ENCODE measurements around the gene R3HDM4.
"Not testable (repeated sequence)": the region's sequence is repeated elsewhere in the genome, so short reads cannot be mapped to it uniquely, and the experiment has no call there.

R3HDM4 gene

DNA sequence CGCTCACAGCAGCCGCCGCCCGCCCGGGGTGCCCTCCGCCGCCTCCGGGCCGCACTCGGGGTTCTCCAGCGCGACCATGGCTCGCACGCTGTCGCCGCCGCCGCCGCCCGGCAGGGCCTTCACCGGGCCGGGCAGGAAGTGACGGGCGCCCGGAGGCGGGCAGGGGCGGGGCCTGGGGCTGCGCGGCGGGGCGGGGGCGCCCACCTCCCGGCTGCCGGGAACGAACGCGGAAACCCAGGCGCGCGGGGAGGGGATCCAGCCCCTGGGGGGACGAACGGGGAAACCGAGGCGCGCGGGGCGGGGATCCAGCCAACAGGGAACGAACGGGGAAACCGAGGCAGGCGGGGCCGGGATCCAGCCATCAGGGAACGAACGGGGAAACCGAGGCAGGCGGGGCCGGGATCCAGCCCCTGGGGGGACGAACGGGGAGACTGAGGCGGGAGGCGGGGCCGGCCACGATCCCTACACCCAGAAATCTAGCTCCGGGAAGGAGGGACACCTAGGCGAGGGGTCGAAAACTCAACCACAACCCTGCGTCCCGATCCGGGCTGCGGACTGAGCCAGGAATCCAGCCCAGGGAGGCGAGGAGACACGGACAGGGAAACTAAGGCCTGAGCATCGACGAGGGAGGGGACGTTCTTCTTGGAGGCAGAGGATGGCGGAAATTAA lies at the start of gene R3HDM4:
Gene R3HDM4 (minus strand): TSS at position 140 of the 669 bp plus-strand sequence. CDS start 62 bp downstream, at position 78.
- peak in 1 of 2 donors; percentile 60 for DNase-seq (ENCODE audit: extremely low read depth in 1 of 2, low read depth in 1 of 2)

DNA sequence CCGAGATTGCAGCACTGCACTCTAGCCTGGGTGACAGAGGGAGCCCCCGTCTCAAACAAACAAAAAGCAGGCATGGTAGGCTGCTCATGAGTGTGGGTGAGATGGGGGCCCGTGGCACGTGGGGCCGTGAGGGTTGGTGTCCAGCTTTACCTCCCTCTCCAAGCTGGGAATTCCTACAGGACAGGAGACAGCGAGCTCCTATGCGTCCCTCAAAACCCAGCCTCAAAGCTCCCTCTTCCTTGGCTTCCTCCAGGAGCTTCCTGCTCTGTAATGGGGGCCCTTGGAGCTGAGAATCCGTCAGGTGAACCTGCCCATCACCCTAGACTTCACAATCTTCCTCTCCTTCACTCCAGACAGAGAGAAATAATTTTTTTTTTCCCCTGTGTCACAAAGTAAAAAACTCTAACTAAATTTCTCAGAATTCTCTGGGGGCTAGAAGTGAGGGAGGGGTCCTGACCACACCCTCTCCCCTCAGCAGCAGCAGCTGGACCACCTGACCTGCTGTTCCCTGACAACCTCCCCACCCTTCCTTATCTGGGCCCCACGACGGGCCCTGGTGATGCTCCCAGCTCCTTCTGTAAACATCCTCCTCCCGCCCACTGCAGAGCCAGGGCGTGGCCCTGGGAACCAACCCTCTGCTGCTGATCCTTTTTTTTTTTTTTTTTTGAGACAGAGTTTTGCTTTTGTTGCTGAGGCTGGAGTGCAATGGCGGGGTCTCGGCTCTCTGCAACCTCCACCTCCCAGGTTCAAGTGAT lies 49.0 kb upstream of the R3HDM4 start:
- DNase-seq (ENCODE audit: extremely low read depth in 1 of 2, low read depth in 1 of 2) = no peak

DNA sequence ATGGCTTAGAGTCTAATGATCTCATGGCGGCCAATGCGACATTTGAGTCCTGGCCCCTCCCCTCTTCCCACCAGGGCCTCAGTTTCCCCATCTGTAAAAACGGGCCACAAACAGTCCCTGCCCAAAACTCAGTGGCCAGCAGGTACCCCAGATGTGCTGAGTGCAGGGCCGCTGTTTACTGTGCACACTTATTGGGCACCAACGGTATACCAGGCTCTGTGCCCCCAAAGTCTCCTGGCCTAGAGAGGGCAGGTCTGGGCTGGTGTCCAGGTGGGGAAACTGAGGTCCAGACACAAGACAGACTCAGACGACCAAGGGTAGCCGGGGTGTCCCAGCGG lies 47.6 kb upstream of the R3HDM4 start:
- DNase-seq (ENCODE audit: extremely low read depth in 1 of 2, low read depth in 1 of 2) = no peak

GRCh38 chr19:960020-960419 lies 47.0 kb upstream of the R3HDM4 start:
- no peak for DNase-seq (ENCODE audit: extremely low read depth in 1 of 2, low read depth in 1 of 2)

DNA sequence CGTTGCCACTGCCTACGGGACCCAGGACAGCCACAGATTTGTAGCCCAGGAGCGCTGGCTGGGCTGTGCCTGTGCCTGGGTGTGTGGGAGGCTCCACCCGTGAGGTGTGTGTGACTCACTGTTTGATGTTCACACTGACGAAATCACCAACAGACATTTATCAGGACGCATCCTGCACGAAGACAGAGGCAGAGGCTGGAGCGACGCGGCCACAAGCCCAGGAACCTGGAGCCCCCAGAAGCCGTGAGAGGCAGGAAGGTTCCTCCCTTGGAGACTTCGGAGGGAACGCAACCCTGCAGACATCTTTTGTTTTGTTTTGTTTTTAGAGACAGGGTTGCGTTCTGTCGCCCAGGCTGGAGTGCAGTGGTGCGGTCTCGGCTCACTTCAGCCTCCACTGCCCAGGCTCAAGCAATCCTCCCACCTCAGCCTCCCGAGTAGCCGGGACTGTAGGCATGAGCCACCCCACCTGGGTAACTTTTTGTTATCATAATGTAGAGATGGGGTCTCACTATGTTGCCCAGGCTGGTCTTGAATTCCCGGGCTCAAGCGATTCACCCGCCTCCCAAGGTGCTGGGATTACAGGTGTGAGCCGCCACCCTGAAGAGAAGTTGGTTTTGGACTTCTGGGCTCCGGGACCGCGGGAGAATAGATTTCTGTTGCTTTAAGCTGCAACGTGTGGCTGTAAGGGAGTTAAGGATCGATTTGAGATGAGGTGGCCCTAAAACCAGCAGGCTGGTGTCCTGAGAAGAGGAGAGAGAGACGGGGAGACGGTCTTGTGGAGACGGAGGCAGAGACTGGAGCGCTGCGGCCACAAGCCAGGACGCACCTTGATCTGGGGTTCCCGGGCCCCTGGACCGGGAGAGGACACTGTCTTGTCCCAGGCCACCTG lies 46.2 kb upstream of the R3HDM4 start:
- peak in 1 of 2 donors; percentile 35 for DNase-seq (ENCODE audit: extremely low read depth in 1 of 2, low read depth in 1 of 2)

- not testable (repeated sequence) for DNase-seq (ENCODE audit: extremely low read depth in 1 of 2, low read depth in 1 of 2)
Observed at GRCh38 chr19:957578-957977, 44.6 kb upstream of the R3HDM4 start.

DNA sequence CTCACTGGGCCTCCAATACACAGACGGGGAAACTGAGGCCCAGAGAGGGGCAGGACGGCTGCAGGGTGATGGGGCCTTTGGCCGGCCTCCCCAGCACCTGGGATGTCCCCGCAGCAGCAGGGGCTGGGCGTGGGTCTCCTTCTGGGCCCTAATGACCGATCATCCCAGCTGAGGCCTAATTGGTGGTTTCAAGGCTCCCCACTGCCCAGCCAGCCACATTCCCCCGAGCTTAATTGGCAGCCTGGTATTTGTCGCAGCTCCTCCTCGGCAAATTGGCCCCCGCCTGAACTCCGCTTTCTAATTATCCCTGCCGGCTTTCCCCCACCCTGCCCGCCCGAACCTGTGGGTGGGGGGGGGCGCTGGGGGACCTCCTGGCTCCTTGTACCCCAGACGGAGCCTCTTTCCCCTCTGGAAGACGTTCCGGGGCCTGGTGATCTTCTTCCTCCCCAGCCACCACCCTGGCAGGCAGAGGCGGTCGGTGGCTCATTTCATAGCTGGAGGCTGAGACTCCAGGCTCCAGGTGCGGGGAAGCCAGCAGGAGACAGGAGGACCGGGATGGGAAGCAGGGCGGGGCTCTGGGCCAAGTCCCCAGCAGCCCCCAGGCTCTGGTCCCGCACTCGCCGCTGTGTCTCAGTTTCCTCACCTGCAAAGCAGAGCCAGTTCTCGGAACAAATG lies 43.9 kb upstream of the R3HDM4 start:
- no peak for DNase-seq (ENCODE audit: extremely low read depth in 1 of 2, low read depth in 1 of 2)

- DNase-seq (ENCODE audit: extremely low read depth in 1 of 2, low read depth in 1 of 2) = no peak
Observed at GRCh38 chr19:955803-956765, 43.1 kb upstream of the R3HDM4 start.

DNA sequence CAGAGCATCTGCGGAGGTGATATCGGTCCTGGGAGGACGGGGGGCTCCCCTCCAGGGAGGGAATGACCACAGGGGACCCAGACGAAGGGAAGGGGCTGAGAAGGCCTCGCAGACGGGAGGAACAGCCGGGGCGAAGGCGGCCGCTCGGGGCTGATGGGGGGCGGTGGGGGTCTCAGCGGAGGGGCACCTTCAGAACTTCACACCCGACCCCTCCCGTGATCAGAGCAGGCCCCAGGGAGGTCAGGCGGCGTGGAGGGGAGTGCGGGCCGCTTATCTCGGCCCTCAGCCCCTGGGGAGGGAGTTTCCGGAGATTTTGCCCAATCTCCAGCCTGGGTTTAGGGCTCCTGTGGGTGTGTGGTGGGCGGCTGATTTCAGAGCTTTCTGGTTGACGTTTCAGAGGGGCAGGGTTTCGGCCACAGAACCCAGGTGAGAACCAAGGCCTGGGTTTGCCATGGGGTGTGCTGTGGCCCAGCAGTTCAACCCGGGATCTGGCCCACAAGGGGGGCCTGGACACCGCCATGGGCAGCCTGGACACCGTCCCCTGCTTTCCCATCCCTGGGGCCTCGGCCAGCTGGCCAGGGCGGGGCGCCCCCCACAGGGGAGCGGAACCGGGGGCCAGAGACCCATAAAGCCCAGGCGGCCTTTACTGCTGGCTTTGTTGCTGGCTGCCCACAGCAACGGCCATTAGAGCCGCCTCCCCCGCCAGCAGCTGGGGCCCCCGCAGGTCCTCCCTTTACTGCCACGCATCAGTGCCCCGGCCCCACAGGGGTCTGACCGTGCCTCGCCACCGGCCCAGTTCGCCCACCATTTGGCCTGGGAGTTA lies 41.9 kb upstream of the R3HDM4 start:
- DNase-seq (ENCODE audit: extremely low read depth in 1 of 2, low read depth in 1 of 2) = no peak

DNA sequence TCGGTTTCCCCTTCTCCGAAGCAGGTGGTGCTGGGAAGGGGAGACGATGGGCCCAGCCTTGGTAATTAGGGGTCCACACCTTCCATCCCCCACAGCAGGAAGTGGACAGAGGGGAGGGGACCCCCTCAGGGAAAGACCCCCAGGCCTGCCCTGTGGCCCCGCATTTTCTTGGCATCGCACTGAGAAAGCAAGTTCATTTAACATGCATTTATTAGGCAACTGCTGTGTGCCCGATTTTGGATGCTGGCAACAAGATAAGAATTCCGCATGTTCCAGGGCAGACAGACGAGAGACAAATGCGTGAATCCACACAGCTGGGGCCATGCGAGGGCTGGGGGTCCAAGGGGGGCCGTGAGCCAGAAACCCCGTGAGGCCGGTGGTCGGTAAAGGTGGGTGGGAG lies 41.3 kb upstream of the R3HDM4 start:
- DNase-seq (ENCODE audit: extremely low read depth in 1 of 2, low read depth in 1 of 2) = no peak

GRCh38 chr19:953445-954271 lies 40.6 kb upstream of the R3HDM4 start:
- no peak for DNase-seq (ENCODE audit: extremely low read depth in 1 of 2, low read depth in 1 of 2)

- DNase-seq (ENCODE audit: extremely low read depth in 1 of 2, low read depth in 1 of 2) = no peak
Observed at GRCh38 chr19:952680-953444, 39.8 kb upstream of the R3HDM4 start.

GRCh38 chr19:952049-952679 lies 39.1 kb upstream of the R3HDM4 start:
- DNase-seq (ENCODE audit: extremely low read depth in 1 of 2, low read depth in 1 of 2) = no peak

GRCh38 chr19:950352-951066 lies 37.5 kb upstream of the R3HDM4 start:
- DNase-seq (ENCODE audit: extremely low read depth in 1 of 2, low read depth in 1 of 2) = no peak

DNA sequence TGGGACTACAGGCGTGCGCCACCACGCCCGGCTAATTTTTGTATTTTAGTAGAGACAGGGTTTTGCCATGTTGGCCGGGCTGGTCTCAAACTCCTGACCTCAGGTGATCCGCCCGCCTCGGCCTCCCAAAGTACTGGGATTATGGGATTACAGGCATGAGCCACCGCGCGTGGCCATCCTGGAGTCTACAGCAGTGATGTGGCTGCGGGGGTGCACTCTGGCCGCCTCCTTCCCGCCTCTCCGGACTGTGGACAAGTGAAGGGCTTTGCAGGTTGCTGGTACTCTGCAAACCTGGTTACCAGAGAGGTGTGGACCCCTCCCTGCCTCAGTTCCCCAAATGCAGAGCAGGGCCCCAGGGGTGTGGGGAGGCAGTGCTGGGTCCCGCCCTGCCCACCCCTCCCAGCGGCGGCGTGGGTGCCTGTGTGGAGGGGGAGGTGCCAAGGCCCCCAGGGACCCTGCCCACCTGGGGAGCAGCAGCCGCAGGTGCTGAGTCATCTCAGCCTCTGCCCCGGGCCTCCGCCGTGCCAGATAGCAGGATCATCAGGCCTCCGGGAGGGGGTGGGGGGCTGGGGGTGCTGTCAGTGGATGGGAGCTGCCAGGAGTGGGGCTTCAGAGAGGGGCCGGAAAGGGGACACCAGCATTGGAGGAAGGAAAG lies 36.0 kb upstream of the R3HDM4 start:
- no peak for DNase-seq (ENCODE audit: extremely low read depth in 1 of 2, low read depth in 1 of 2)

Measured in stimulated activated CD8-positive, alpha-beta memory T cell treated with anti-CD3 and anti-CD28 coated beads, Interleukin-7, amount 100 ng/mL, for 48 hours (primary cell).